Right atrium auricular region (tissue), 2 donors: ENCODE results near the gene RAB1B. TPM values are rescaled to one million over a fixed set of nuclear protein-coding genes. Genes with fewer than 3 reads are reported as not detected.

Source experiments
- DNase-seq: peaks from one replicate; pipeline ENCODE4 v3.0.0-alpha.2; 2019; ENCODE audit warnings: low spot score
- H3K27ac ChIP-seq, 2 donors: fragments of 200-600 bp; sonication (generic); 1 replicate in 1 of 2; 2 replicates in 1 of 2; pipeline ENCODE4 v1.5.1; 2016 to 2019
- H3K27me3 ChIP-seq, 2 donors: fragments of 200-600 bp; sonication (generic); one replicate each; pipeline versions ENCODE4 v1.5.1 to v1.6.0; 2017 to 2019
- H3K36me3 ChIP-seq: fragments of 200-600 bp; sonication (generic); one replicate; pipeline ENCODE4 v1.5.1; 2016
- H3K4me1 ChIP-seq, 2 donors: fragments of 200-600 bp; sonication (generic); one replicate each; pipeline versions ENCODE4 v1.5.1 to v1.6.0; 2017 to 2019
- H3K4me3 ChIP-seq, 2 donors: fragments of 200-600 bp; sonication (generic); 1 replicate in 1 of 2; 2 replicates in 1 of 2; pipeline ENCODE4 v1.5.1; 2017 to 2019; ENCODE audit warnings: mild to moderate bottlenecking in 1 of 2, moderate library complexity in 1 of 2
- H3K9me3 ChIP-seq, 2 donors: fragments of 200-600 bp; sonication (generic); one replicate each; pipeline ENCODE4 v1.5.1; 2019
- total RNA-seq, 2 donors: library from RNA; depleted of rRNA; stranded (reverse); fragments of >200 nt; gene quantifications; one replicate each; pipeline ENCODE4 v1.1.0, GENCODE V29; 2016
- TF ChIP-seq, protein P1 (sequence below), 2 donors: fragments of 200-600 bp; sonication (generic); IDR thresholded peaks; one replicate each; pipeline ENCODE4 v1.5.1; 2019; ENCODE audit warnings: antibody characterized with exemption in 2 of 2

The RAB1B gene
- total RNA-seq, 2 donors from 2014 or later: 95.6 to 115 TPM

GRCh38 chr11:66233301-66233700 is 35.1 kb upstream of the RAB1B start:
- TF ChIP-seq, protein P1, sequence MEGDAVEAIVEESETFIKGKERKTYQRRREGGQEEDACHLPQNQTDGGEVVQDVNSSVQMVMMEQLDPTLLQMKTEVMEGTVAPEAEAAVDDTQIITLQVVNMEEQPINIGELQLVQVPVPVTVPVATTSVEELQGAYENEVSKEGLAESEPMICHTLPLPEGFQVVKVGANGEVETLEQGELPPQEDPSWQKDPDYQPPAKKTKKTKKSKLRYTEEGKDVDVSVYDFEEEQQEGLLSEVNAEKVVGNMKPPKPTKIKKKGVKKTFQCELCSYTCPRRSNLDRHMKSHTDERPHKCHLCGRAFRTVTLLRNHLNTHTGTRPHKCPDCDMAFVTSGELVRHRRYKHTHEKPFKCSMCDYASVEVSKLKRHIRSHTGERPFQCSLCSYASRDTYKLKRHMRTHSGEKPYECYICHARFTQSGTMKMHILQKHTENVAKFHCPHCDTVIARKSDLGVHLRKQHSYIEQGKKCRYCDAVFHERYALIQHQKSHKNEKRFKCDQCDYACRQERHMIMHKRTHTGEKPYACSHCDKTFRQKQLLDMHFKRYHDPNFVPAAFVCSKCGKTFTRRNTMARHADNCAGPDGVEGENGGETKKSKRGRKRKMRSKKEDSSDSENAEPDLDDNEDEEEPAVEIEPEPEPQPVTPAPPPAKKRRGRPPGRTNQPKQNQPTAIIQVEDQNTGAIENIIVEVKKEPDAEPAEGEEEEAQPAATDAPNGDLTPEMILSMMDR (IDR thresholded peaks at IDR 0.05): no peak
- Histone ChIP-seq H3K36me3 (peaks cover 81% of the 10 kb centered on the region), H3K27ac (no peak overlapping the region), H3K9me3 (no peaks in the 10 kb centered on the region), H3K27me3 (no peaks in the 10 kb centered on the region), H3K4me1 (no peaks in the 10 kb centered on the region), H3K4me3 (no peak overlapping the region)
- DNase-seq: no peak

GRCh38 chr11:66235141-66235540 is 33.3 kb upstream of the RAB1B start:
- peaks cover 89% of the 10 kb centered on the region for H3K36me3 ChIP-seq

DNA sequence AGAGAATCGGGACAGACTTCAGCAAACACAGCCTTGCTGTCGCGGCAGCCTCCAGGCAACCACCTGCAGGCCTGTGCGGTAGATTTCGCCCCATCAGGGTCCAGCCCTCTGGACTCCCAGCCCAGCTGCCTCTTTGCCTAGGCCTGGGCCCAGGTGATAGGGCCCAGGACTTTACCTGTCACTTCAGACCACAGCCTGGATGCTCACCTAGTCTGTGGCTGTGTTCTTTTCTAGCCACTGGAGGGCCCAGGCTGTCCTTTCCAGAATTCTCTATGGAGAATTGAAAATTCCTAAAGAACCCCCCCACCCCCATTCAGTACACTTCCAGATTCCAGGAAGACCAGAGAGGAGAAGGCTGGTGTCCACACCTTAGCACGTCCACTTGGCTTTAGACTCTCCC is 30.6 kb upstream of the RAB1B start:
- H3K36me3 ChIP-seq: peaks cover 85% of the 10 kb centered on the region
- no peak overlapping the region for H3K27ac ChIP-seq
- H3K4me1 ChIP-seq: no peaks in the 10 kb centered on the region
- H3K27me3 ChIP-seq: no peaks in the 10 kb centered on the region
- no peak overlapping the region for H3K4me3 ChIP-seq
- TF ChIP-seq, protein P1 (IDR thresholded peaks at IDR 0.05): no peak
- no peaks in the 10 kb centered on the region for H3K9me3 ChIP-seq
- DNase-seq: no peak

More at GRCh38 chr11:66235141-66235540, 33.3 kb upstream of the RAB1B start:
- no peaks in the 10 kb centered on the region for H3K4me1 ChIP-seq
- H3K27me3 ChIP-seq: no peaks in the 10 kb centered on the region
- DNase-seq: no peak
- no peaks in the 10 kb centered on the region for H3K9me3 ChIP-seq
- TF ChIP-seq, protein P1 (IDR thresholded peaks at IDR 0.05): no peak
- H3K27ac ChIP-seq: no peak overlapping the region
- H3K4me3 ChIP-seq: no peak overlapping the region

GRCh38 chr11:66238786-66239413 is 29.5 kb upstream of the RAB1B start:
- DNase-seq: no peak
- Histone ChIP-seq H3K4me3 (no peak overlapping the region), H3K4me1 (no peaks in the 10 kb centered on the region), H3K9me3 (no peaks in the 10 kb centered on the region), H3K36me3 (peaks cover 75% of the 10 kb centered on the region), H3K27me3 (no peaks in the 10 kb centered on the region), H3K27ac (no peak overlapping the region)
- TF ChIP-seq, protein P1 (IDR thresholded peaks at IDR 0.05): no peak

GRCh38 chr11:66239511-66239910 is 28.9 kb upstream of the RAB1B start:
- no peak overlapping the region for H3K27ac ChIP-seq
- H3K36me3 ChIP-seq: peaks cover 75% of the 10 kb centered on the region
- H3K9me3 ChIP-seq: no peaks in the 10 kb centered on the region
- no peak for DNase-seq
- TF ChIP-seq, protein P1 (IDR thresholded peaks at IDR 0.05): no peak
- H3K4me1 ChIP-seq: no peaks in the 10 kb centered on the region
- no peaks in the 10 kb centered on the region for H3K27me3 ChIP-seq
- no peak overlapping the region for H3K4me3 ChIP-seq
